ENCODE data around the gene CEP135.
A peak's percentile ranks its signal among the peaks of the same experiment; 100 is the strongest.
"Not testable (repeated sequence)": the region's sequence is repeated elsewhere in the genome, so short reads cannot be mapped to it uniquely, and the experiment has no call there.

CEP135 gene

GRCh38 chr4:55941881-55942396, 6.8 kb upstream of the CEP135 start:
- no peak for DNase-seq

GRCh38 chr4:55947254-55947882, 1.4 kb upstream of the CEP135 start:
- peak; percentile 5 for DNase-seq

GRCh38 chr4:55947912-55948725, 626 bp upstream of the CEP135 start:
- DNase-seq = peak; percentile 46

DNA sequence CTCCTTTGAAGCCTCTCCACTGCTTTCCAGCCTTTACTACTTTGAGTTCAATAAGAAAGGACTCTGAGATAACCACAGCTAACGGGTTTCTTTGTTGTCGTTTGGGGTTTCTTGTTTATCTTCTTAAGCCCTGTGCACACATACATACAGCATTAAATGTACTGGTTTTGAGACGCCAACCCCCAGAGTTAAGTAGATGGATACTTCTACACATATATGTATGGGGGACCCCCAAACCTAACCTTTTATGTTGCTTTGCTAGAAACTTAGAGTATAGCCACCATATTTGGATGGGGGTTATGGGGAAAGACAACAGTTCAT, 697 bp downstream of the CEP135 start:
- no peak for DNase-seq

- no peak for DNase-seq
These were observed 2.6 kb downstream of the CEP135 start for GRCh38 chr4:55951191-55951922.

GRCh38 chr4:55955710-55956109, 7.0 kb downstream of the CEP135 start:
- no peak for DNase-seq

DNA sequence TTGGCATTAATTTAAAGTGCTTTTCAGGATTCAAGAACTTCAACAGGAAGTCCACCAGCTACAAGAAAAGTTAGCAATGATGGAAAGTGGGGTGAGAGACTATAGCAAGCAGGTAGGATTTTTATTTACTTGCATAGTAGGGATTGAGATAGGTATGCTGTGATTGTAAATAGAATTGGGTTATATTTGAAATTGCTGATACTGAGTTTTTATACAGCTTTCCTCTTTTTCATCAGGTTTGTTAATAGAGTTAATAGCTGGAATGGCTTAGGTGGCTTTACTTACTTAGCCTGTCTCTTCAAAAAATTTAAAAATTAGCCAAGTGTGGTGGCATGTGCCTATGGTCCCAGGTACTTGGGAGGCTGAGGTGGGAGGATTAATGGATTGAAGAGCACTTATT, 10.9 kb downstream of the CEP135 start:
- no peak for DNase-seq

- DNase-seq = no peak
These were observed 15.3 kb downstream of the CEP135 start for GRCh38 chr4:55964046-55964445.

DNA sequence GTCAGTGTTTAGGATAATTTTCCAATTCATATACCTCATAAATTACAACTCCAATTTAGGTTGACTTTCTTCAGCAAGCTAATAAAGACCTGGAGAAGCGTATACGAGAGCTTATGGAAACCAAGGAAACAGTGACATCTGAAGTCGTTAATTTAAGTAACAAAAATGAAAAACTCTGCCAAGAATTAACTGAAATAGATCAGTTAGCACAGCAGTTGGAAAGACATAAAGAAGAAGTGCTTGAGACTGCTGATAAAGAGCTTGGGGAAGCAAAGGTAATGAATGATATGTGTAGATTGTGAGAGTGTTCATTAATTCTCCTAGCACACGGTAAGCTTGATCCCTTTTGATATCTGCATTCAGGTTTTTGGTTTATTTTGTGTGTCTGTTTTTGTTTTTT, 16.8 kb downstream of the CEP135 start:
- DNase-seq = no peak

- not testable (repeated sequence) for DNase-seq
These were observed 17.6 kb downstream of the CEP135 start for GRCh38 chr4:55966324-55966723.

GRCh38 chr4:55967376-55967775, 18.6 kb downstream of the CEP135 start:
- DNase-seq = no peak

- DNase-seq = no peak
These were observed 24.9 kb downstream of the CEP135 start for GRCh38 chr4:55973650-55974049.

- no peak for DNase-seq
These were observed 29.1 kb downstream of the CEP135 start for GRCh38 chr4:55977811-55978210.

DNA sequence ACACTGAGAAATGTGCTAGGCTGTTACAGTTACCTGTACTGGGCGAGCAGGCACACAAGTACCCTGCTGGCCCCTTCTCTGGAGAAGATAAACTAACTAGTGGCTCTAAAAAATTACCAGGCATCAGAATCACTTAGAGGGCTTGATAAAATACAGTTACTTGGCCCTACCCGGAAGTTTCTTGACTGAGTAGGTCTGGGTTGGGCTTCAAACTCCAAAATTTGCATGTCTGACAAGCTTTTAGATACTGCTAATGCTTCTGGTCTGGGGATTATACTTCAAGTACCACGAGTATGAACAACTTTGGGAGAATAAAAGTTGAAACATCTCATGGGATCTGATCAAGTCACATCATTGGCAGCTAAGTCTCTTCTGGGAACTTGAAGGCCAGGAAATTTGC, 30.8 kb downstream of the CEP135 start:
- DNase-seq = no peak

- no peak for DNase-seq
These were observed 32.0 kb downstream of the CEP135 start for GRCh38 chr4:55980725-55981124.

GRCh38 chr4:55982976-55983375, 34.2 kb downstream of the CEP135 start:
- DNase-seq = no peak

DNA sequence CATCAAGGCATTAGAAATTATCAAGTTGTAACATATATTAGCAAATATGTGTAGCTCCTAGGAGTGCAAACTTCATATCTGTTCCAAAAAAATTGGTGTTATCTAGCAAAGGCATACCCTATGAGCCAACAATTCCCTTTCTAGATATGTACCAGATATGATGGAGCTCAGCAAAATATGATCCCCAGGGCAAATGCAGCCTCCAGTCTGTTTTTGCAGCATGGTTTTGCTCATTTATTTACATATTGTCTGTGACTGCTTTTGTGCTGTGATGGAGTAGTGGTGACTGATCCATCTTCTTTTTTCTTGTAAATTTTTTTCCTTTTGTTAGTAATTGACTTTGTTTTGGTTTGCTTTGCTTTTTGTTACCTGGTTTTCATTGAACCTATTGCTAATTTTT, 41.0 kb downstream of the CEP135 start:
- no peak for DNase-seq

GRCh38 chr4:55993994-55994663, 45.4 kb downstream of the CEP135 start:
- DNase-seq = no peak

DNA sequence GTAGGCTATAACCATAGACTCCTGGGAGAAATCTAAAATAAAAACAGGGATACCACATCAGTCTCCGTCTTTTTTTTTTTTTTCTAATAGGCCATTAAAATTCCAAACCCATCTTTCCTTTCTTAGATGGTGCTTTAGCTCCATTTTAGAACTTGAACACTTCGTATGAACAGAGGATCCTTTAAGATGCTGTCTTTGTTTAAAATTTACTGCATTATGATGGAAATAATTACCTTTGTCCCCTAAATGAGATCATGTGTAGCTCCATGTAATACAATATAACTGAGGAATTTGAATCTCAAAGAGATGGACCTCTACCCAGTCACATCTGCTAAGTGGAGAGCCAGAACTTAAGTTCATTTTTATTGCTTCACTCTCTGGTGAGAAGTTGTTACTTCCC, 47.9 kb downstream of the CEP135 start:
- DNase-seq = no peak

DNA sequence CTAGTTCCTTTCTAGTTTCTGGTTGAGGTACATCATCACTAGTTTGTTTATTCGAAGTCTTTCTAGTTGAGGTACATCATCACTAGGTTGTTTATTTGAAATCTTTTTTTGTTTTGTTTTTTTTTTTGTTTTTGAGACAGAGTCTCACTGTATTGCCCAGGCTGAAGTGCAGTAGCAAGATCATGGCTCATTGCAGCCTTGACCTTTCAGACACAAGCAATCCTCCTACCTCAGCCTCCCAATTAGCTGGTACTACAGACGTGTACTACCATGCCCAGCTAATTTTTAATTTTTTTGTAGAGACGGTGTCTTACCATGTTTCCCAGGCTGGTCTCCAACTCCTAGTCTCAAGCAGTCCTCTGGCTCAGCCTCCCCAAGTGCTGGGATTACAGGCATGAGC, 54.9 kb downstream of the CEP135 start:
- no peak for DNase-seq

DNA sequence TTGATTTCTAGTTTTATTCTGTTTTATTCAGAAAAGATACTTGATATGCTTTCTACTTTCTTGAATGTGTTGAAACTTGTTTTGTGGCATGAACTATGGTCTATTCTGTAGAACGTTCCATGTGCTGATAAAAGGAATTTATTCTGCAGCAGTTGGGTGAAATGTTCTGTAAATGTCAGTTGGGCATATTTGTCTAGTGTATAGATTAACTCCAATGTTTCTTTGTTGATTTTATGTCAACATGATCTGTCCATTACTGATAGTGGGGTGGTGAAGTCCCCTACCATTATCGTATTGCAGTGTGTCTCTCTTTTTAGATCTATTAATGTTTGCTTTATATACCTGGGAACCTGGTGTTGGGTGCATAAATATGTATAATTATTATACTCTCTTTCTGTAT, 55.5 kb downstream of the CEP135 start:
- DNase-seq = no peak

- no peak for DNase-seq
These were observed 58.4 kb downstream of the CEP135 start for GRCh38 chr4:56007154-56007553.

DNA sequence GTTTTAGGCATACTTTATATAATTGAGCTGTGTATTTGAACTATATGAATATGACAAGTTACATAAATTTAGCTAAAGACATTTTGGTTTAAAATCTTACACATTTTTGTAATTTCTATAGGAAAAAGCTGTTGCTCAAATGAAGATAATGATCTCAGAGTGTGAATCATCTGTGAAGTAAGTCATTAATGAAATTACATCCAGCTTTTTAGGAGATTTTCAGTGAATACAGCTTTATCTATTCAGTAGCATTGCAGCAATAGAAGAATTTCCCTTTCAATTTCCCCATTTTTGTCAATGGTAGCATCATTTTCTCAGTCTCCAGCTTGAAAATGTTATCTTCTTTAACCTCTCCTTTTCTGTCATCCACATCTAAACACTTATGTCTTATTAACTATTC, 59.5 kb downstream of the CEP135 start:
- DNase-seq = no peak
